Hindlimb muscle (tissue), 1 donor: ENCODE data around the gene RPS27L. TPM values are rescaled to one million over a fixed set of nuclear protein-coding genes. Genes with fewer than 3 reads are reported as not detected.

Source experiments
- DNase-seq: peaks from one replicate; pipeline ENCODE4 v3.0.0-alpha.2; 2013
- polyA plus RNA-seq: library from polyadenylated mRNA; unstranded; fragments of 120-200 nt; gene quantifications from one replicate; pipeline ENCODE4 v1.2.1, GENCODE V29; 2013; ENCODE audit not compliant: insufficient read length

Gene RPS27L
- polyA plus RNA-seq, 1 donor, result 50.1 TPM

DNA sequence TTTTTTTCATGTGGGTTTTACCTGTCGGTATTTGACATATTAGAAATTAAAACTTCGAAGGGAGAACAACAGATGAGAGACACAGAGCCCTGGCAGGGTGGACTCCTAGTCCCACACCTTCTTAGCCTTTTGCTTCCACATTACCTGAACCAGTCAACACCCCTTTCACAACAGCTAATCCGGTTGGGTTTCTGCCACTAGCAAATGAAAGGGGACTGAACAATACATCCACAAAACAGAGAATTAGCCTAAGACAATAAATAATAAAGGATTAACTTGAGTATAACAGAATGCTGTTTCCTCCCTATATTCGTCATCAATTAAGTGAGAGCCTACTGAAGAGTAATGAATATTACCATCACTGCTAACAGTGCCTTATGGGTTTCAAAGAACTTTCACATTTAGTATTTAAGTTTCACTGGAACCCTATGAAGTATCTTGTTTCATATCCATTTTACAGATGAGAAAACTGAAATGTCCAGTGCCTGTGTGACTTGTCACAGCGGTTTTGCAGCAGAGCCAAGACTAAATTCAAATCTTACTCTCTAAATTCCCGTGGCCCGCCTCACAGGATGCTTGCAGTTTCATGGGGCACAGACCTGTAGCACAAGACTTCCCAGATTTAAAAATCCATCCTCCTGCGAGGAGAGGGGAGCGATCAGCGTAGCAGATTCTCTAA lies 31.1 kb upstream of the RPS27L start:
- no peak for DNase-seq

DNA sequence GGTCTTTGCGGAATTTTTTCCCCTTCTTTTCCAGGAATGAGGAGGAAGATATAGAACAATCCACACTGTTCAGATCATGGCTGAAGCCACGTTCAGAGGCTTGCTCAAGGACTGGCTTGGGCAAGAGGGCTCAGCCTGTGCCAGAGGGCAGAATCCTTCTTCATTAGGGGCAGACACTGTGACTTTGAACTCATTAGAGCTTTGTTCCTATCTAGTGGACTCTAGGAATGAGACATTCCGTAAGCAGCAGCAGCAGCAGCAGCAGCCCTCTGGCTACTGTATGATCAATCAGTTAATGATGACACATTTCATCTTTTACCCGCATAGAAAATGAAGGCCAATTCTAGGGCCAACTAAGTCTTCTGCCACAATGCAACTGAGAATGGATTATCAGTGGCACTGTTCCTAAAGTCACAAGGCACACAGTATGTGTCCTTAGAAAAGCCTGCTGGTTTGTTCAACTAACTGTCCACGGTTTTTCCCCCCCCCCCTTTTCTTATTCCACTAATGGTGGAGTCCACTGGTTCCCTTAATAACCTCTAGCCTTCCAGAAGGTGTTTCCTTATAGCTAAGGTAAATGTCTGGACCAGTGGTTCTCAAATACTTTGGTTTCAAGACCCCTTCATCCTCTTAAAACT lies 30.4 kb upstream of the RPS27L start:
- DNase-seq, result no peak

DNA sequence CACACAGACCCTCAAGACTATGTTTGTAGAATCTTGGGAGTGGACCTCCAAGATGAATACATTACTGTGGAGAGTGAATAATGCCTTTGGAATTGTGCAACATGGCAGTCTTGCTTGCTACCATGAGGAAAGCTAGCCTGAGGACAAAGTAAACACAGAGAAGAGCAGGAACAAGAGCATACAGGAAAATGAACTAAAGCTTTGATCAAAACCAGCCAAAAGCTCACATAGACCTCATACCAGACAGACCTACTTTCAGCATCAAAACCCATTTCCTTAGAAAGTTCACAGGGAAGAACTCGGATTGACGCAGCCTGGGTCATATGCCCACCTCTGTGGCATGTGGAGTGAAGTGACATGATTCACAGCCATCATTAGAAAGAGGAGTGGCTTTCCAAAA lies 28.8 kb upstream of the RPS27L start:
- DNase-seq, result no peak

GRCh38 chr15:63185206-63185605 lies 27.9 kb upstream of the RPS27L start:
- DNase-seq, result no peak

DNA sequence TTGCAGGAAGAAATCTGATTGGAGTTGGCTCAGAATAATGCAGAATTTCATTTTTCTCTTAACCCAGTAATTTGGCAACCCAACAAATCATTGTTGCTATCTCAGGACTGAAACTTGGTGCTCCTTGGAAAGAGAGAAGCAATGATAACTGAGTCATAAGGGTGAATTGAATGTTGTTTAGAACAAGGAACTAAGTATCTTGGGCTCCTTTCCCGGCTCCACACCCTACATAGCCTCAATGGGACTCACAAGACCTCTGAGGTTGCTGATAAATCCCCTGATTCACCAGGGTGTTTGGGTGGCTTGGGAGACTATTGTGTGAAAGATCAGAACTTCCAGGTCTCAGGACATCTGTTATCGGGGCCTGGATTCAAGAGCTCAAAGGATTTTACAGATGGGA lies 24.4 kb upstream of the RPS27L start:
- DNase-seq, result no peak

- no peak for DNase-seq
Measured at GRCh38 chr15:63180746-63181145, 23.5 kb upstream of the RPS27L start.

GRCh38 chr15:63178034-63178433 lies 20.8 kb upstream of the RPS27L start:
- no peak for DNase-seq

DNA sequence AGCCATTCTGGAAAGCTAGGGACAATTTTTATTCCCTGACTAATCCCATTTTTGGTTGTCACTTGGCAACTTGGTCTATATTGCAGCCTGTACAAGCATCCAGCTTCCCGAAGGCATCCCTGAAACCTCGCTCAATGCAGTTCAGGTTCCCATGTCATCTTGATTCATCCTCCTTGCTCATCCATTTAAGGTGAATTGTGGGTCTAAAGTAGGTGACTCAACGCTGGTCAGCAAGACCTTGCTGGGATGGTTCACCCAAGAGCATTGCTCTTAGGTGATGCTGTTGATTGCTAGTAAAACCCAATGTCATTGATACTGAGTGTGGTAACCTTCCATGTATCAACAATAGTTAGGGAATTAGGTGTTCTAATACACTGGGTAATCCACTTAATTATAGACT lies 19.0 kb upstream of the RPS27L start:
- DNase-seq, result no peak

DNA sequence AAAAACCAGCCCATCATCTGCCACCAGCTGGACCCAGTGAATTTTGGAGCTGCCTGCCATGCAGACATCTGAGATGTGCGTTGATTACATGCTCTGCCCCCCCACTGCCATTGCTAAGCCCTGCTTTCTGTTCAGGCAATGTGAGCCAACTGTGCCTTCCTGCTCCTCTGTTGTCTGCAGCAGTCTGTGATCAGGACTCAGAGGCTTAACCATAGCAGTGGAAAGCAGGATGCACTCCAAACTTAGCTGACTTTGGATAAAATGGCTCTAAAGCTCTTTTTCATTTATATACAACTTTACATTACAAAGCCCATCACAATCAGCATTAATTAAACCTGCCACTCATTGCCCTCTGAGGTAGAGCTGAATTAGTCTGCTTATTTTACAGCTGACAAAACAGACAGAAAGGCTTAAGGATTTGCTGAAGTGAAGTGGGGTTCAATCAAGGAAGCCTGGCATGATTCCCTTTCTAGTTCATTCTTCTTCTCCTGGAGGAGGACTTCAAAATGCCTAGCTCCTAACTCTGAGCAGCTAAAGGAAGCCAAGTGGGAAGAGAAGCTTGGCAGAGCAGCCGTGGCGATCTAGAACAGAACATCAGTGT lies 15.7 kb upstream of the RPS27L start:
- no peak for DNase-seq

DNA sequence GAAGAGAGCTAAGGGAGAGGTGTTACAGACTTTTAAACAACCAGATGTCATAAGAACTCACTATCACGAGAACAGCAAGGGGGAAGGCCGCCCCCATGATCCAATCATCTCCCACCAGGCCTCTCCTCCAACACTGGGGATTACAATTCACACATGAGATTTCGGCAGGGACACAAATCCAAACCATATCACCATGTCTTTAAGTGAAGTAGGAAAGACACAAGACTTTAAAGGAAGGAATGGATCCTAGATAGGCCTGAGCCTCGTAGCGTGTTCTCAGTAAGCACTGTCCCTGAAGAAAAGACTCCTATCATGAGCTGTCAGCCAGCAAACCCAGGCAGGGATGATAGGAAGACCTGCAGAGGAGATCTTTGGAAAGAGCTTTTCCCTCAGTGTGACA lies 15.1 kb upstream of the RPS27L start:
- no peak for DNase-seq

DNA sequence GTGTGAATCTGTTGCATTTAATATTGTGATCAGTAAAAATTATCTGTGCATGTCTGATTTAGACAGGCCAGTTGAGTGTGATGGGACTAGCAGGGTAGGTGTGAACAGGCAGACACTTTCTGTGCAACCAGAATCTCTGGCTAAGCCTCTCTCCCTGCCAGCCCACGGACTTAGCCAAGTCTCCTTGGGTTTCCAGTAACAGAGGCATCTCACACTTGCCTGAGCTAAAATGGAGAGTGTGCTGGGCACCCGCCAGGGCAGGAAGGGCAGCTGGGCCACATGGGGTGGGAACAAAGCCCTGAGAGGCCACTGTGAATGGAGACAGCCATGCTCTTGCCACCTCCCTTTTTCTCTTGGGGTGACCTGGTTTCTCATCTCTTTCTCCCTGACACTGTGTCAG lies 12.5 kb upstream of the RPS27L start:
- DNase-seq, result no peak

DNA sequence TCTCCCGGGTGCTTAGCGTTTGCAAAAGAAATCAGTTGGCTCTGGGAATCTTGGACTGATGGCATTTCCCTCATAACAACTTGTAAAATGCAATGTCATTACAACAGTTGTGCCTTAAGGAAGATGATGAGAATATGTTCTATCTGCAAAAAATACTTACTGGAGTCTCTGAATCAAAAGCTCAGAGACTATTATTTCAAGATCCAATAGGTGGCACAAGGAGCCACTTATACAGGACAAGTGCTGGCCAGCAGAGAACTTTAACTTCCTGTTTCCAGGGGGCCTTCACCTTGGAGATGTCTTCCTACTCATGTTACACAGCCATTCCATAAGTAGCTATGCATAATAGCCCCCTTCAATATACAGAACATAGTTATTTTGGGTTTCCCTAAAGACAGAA lies 8.9 kb upstream of the RPS27L start:
- no peak for DNase-seq

- DNase-seq, result no peak
Measured at GRCh38 chr15:63165166-63165859, 8.0 kb upstream of the RPS27L start.

GRCh38 chr15:63163217-63163616 lies 5.9 kb upstream of the RPS27L start:
- DNase-seq, result no peak

DNA sequence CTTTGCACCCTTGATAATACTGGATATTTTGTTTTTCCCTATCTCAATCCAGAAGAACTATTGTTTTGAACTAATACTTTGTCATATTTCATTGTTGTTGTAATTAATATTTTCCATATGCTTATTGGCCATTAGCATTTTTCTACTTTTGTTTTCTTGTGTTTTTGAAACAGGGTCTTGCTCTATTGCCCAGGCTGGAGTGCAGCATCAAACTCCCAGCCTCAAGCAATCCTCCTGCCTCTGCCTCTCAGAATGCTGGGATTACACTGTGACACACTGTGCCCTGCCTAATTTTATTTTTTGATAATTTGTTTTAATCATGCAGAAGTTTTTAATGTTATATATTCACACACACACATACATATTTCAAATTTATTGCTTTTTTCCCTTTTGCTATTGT lies 3.4 kb upstream of the RPS27L start:
- DNase-seq, result no peak

DNA sequence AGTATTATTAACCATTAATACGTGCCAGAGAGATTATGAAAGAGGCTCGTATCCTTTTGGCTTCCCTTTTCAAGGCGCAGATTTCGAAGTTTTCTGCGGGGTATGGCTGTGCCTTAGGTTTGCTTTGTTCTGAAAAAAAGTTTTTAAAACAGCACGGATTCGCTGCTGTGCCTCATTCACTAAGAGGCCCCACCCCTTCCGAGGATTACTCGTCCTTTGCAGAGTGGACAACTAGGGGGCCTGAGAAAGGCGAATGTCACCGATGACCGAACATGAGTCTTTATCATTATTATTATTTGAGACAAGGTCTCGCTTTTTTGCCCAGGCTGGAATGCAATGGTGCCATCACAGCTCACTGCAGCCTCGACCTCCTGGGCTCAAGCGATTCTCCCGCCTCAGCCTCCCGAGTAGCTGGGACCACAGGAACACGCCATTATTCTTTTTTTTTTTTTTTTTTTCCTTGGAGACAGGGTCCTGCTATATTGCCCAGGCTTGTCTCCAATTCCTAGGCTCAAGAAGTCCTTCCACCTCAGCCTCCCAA lies 684 bp upstream of the RPS27L start:
- DNase-seq, result peak; percentile 73

DNA sequence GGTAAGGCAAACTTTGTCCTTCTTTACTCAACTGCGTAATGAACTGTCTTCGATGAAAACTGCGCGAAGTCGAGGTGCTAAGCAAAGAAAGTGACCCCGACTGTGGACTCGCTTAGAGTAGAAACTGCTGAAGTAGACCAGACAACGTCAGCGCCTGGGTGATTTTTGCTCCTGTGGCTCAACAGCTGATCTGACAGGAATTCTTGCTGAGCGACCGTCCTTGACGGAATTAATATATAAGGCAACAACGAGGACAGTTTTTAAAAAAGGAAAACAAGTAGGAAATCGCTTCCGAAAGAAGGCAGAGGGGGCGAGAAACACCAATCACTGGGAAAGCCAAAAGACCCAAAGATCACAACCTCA lies 541 bp downstream of the RPS27L start:
- peak; percentile 45 for DNase-seq

DNA sequence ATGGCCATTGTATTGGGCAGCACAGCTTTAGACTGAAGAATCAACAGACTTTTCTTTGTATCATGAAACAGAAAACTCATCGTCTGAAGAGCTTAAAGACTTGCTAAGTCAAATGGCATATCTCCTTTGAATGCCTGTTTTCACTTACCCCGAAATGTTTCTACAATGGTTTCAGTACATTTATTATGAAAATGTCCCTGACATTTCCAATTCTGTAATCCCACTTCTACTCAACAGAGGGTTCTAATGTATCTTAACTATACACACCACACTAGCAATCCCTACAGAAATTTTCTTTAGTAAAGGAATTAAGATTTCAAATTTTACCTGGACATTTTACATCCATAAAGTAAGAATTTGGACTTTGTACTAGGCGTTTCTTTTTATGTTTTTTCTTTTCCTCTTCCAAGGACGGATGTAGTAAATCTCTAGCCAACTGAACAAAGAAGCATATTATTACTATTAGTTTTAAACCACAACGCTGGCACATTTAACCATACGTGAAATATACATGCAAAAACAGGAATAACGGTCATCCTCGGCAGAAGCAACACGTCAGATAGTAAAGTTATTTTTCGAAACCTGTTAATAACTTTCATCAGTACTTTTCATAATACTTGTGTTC lies 1.1 kb downstream of the RPS27L start:
- DNase-seq, result no peak

GRCh38 chr15:63155486-63155885 lies 1.8 kb downstream of the RPS27L start:
- no peak for DNase-seq

- no peak for DNase-seq
Measured at GRCh38 chr15:63151665-63152064, 5.6 kb downstream of the RPS27L start.

GRCh38 chr15:63146684-63147083 lies 10.6 kb downstream of the RPS27L start:
- no peak for DNase-seq

DNA sequence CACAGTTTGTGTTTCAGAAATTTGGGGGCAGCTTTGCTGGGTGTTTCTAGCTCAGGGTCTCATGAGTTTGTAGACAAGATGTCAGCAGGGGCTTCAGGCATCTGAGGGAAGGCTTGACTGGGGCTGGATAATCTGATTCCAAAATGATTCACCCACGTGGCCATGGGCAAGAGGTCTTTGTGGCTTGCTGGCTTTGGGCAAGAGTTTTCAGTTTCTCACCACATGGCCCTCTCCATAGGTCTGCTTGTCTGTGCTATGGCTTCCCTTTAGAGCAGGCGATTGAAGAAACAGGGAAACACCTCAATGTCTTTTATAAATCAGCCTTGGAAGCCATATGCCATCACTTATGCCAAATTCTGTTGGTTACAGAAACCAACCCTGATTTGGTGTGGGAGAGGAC lies 11.9 kb downstream of the RPS27L start:
- DNase-seq, result no peak

DNA sequence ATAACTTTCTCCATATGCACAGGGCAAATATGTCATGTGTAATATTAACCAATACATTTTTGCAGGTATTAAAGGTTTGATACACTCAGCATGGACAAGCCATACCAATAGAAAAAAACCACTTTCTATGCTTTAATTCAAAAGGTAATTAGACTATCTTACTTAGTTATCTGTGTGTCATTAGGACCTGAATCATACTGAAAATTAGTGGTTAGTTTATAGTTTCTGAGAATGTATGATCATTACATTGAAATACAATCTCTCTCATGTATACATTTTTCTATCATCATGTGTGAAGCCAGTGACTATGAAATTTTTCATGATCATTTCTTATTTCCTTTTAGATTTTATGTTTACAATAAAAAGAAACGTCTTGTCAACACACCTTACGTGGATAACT lies 16.3 kb downstream of the RPS27L start:
- no peak for DNase-seq
